IPS-NIHi11 (cell line): ENCODE data around the gene ZNF891.
A peak's percentile ranks its signal among the peaks of the same experiment; 100 is the strongest.

Experiments
- DNase-seq: peaks from one replicate; pipeline ENCODE4 v3.0.0; 2012; ENCODE audit warnings: mixed read lengths, low spot score

The ZNF891 gene

GRCh38 chr12:133130038-133130807, at the start of gene ZNF891, which contains the start of gene ZNF10:
TSS of gene ZNF891 (minus strand) at chr12:133130274. CDS start at chr12:133121918, 8,356 bp downstream.
TSS of gene ZNF10 (plus strand) at chr12:133130627. CDS start at chr12:133144493, 13,866 bp downstream.
- peak; percentile 93 for DNase-seq

- DNase-seq, result no peak
Observed at GRCh38 chr12:133174901-133175300, 44.8 kb upstream of the ZNF891 start.

DNA sequence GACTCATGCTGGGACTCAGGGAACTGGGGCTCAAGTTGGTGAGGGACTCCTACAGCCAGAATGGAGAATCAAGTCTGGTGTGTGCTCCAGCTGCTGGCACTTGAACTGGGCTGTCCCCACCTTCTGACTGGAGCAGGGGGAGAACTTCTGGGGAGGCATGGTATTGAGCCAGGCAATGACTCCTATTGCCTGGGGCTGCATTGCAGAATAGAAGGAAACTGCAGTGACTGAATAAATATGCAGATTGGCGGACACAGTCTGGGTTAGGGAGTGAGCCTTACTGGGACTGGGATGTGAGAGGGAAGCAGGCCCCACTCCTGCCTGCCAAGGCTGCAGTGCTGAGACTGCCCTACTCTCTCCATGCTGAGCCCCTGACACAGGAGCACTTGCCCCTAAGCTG, 42.4 kb upstream of the ZNF891 start:
- no peak for DNase-seq

DNA sequence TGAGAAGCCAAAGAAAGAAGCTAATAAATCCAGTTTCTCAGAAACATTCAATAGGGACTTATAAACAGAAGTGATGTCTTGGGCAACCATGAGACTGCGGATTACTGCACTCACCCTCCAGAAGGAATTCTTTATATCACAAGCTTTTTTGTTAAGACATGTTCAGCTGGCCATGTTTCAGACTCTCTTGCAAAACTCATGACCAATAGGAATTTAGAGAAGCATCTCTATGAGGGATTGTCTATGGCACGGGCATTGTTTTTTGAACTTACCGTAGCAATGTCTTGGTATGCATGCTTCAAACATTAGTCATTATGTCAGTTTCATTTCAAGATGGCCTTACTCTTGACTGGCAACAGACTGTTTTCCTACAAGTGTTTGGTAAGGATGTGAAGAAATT, 35.7 kb upstream of the ZNF891 start:
- DNase-seq, result no peak

- DNase-seq, result no peak
Observed at GRCh38 chr12:133156125-133156690, 26.1 kb upstream of the ZNF891 start.

DNA sequence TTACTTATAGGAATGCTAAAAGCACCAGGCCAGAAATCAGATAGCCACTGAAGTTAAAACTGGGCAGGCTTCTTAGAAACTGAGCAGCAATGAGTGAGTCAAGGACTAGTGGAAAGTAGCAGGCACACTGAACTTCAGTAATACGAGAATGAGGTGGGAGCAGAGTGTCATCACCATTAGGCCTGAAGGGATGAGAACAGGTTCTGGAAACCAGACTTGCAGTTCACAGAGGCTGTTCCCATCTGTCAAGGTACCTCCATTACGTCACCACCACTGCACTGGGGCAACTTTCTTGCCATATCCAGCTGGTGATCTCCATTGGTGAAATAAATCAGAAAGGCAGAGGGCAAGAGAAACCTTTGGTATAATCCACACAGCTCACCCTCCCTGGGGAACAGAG, 15.9 kb upstream of the ZNF891 start:
- no peak for DNase-seq

GRCh38 chr12:133135747-133136146, 5.7 kb upstream of the ZNF891 start:
- DNase-seq, result no peak

DNA sequence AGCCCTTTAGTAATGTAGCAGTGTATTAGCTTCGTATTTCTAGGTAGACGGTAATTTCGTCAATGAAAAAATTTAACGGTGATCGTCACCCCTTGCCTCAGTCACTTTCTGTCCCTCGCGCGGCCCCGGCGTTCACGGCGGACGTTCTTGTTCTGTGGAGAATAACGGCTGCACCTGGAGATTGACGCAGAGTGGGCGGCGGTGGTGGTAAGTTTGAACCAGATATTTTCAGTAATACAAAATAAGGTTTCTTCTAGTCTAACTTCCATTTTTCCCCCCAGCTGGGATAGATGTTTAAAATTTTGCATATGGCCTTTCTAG, 694 bp upstream of the ZNF891 start:
- peak; percentile 5 for DNase-seq

GRCh38 chr12:133129368-133130037, 571 bp downstream of the ZNF891 start:
- no peak for DNase-seq

GRCh38 chr12:133124674-133125073, 5.4 kb downstream of the ZNF891 start:
- no peak for DNase-seq

GRCh38 chr12:133120385-133121191, 9.5 kb downstream of the ZNF891 start:
- no peak for DNase-seq

DNA sequence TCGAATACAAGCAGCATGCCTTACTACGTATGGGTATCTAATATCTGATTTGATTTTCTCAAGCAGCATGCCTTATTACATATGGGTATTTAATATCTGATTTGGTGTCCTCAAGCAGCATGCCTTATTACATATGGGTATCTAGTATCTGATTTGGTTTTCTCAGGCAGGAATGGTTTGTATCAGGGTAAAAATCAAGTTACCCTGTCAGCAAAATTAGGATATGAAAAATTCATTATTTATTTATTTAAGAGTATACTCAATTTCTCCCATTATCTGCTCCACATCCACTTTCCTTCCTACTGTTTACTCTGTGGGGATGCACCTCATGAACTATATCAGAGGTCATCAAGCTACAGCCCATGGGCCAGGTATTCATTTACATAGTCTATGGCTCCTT, 21.9 kb downstream of the ZNF891 start:
- DNase-seq, result no peak

DNA sequence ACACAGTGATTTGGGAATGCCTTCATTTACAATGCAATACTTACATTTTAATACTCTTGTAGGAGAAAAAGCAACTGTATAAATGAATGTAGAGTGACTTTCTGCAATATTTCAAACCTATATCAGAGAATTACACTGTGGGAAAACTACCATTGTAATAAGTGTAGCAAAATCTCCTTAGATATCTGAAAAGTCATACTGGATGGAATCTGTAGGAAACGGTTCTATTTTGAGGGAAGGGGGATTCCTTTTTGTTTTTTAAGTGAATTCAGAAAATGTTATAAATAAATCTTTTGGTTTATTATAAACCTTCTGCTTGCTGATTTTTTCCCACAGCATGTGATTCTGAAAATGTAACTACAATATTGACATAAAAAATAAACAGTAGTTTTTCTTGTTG, 23.0 kb downstream of the ZNF891 start:
- DNase-seq, result no peak

DNA sequence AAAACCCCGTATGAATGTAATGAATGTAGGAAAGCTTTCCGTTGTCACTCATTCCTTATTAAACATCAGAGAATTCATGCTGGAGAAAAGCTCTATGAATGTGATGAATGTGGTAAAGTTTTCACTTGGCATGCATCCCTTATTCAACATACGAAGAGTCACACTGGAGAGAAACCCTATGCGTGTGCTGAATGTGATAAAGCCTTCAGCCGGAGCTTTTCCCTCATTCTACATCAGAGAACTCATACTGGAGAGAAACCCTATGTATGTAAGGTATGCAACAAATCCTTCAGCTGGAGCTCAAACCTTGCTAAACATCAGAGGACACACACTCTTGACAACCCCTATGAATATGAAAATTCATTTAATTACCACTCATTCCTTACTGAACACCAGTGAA, 23.8 kb downstream of the ZNF891 start:
- no peak for DNase-seq

DNA sequence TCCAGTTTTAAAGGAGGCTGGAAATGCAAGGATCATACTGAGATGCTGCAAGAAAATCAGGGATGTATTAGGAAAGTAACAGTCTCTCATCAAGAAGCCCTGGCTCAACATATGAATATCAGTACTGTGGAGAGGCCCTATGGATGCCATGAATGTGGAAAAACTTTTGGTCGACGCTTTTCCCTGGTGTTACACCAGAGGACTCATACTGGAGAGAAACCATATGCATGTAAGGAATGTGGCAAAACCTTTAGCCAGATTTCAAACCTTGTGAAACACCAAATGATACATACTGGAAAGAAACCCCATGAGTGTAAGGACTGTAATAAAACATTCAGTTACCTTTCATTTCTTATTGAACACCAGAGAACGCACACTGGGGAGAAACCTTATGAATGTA, 24.5 kb downstream of the ZNF891 start:
- no peak for DNase-seq

DNA sequence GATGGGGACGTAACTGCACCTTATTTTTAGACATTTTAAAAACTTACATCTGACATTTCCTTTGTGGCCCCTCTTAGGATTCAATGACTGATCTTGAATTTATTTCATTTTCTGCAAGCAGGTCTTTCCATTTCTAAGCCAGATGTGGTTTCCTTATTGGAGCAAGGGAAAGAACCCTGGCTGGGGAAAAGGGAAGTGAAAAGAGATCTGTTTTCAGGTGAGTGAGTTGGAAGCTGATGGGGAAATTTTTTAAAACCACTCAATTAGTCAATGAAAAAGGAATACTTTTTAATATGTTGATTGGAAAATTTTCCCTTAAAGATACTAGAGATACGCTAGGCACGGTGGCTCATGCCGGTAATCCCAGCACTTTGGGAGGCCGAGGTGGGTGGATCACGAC, 46.7 kb downstream of the ZNF891 start:
- DNase-seq, result no peak

GRCh38 chr12:133081159-133081780, 48.8 kb downstream of the ZNF891 start:
- no peak for DNase-seq

- DNase-seq, result peak; percentile 90
Observed at GRCh38 chr12:133080368-133081158, 49.5 kb downstream of the ZNF891 start, which contains the start of gene ZNF140. TSS of gene ZNF140 (plus strand) at chr12:133080923. CDS start at chr12:133081321, 398 bp downstream.

DNA sequence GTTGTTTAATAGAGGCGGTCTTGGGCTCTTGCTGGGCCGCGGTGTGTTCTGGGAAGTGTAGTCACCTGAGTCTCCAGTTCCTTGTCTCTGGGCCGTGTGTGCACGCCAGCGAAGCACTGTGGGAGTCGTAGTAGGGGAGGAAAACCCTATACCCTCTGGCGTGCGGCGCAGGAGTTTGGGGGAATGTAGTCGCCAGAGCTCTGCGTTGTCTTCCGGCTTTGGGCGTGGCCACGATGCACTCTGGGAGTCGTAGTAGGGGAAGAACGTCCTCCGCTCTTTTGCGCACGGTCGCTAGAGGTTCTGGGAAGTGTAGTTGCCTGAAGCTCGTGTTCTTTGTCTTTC, 50.1 kb downstream of the ZNF891 start:
- peak; percentile 89 for DNase-seq

DNA sequence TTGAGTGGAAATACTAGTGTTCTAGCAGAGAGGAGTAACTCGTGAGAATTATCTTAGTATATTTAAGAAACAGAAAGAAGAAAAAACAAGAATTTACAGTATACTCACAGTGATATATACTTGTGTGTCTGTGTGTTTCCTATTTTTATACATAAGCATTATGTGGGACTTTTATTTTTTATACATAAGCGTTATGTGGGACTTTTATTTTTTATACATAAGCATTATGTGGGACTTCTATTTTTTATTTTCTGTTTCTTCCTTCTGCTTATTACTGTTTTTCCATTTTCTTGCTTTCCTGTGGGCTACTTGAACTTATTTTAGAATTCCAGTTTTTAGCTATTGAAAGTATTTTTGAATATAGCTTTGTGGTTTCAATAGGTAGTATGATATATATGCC, 56.2 kb downstream of the ZNF891 start:
- no peak for DNase-seq

DNA sequence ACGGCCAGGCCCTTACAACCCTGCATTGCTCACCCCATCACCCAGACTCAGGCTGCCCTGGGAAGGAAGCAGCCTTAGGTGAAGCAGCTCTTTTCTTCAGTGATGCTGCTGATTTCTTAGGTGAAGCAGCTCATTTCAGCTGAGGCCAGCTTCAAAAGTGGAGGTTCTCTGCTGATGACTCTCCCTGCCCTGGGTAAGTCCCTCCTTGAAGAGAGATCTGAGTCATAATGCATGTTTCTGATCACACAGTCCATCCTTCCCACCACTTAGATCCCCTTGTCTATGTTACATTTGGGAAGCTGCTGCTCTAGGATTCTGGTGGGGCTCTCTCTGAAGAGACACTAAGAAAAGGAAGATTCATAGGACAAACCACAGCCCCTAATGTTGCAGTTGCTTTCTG, 66.5 kb downstream of the ZNF891 start:
- no peak for DNase-seq
